GM23338 (cell line): ENCODE data around the gene ROS1. TPM values are rescaled to one million over a fixed set of nuclear protein-coding genes. Genes with fewer than 3 reads are reported as not detected.

Source experiments
- ATAC-seq: fragments of 200-7000 bp; cut with Tn5 transposase; 3 replicates; pipeline ENCODE4 v1.9.1; 2020
- DNase-seq: peaks from one replicate; pipeline ENCODE4 v3.0.0-alpha.2; 2015; ENCODE audit warnings: low spot score
- H2AFZ ChIP-seq: fragments of 200-600 bp; sonication (generic); 2 replicates; pipeline ENCODE4 v1.8.0; 2016; ENCODE audit warnings: antibody characterized with exemption, mild to moderate bottlenecking, moderate library complexity
- H3F3A ChIP-seq: fragments of 200-600 bp; sonication (generic); replicated peaks from 2 replicates; pipeline ENCODE4 v1.8.0; 2017; ENCODE audit warnings: antibody characterized with exemption, mixed run types, low read depth
- H3K27ac ChIP-seq: fragments of 200-600 bp; sonication (generic); 2 replicates; pipeline ENCODE4 v1.6.1; 2016; ENCODE audit warnings: low read depth
- H3K27me3 ChIP-seq: fragments of 200-600 bp; sonication (generic); 2 replicates; pipeline ENCODE4 v1.8.0; 2016; ENCODE audit warnings: mild to moderate bottlenecking, mixed run types, moderate library complexity; ENCODE audit not compliant: insufficient read depth
- H3K36me3 ChIP-seq: fragments of 200-600 bp; sonication (generic); 2 replicates; pipeline ENCODE4 v1.8.0; 2016; ENCODE audit warnings: mild to moderate bottlenecking; ENCODE audit not compliant: insufficient read depth
- H3K4me1 ChIP-seq: fragments of 200-600 bp; sonication (generic); 2 replicates; pipeline ENCODE4 v1.8.0; 2016; ENCODE audit warnings: mild to moderate bottlenecking, moderate library complexity; ENCODE audit not compliant: insufficient read depth
- H3K4me2 ChIP-seq: fragments of 200-600 bp; sonication (generic); 2 replicates; pipeline ENCODE4 v1.7.1; 2017; ENCODE audit warnings: mixed run types
- H3K4me3 ChIP-seq: fragments of 200-600 bp; sonication (generic); 2 replicates; pipeline ENCODE4 v1.6.1; 2016; ENCODE audit warnings: mixed run types
- H3K79me2 ChIP-seq: fragments of 200-600 bp; sonication (generic); replicated peaks from 2 replicates; pipeline ENCODE4 v1.8.0; 2017; ENCODE audit warnings: mild to moderate bottlenecking; ENCODE audit not compliant: insufficient read depth
- H3K9me2 ChIP-seq: fragments of 200-600 bp; sonication (generic); 2 replicates; pipeline ENCODE4 v1.8.0; 2017; ENCODE audit not compliant: insufficient read depth
- H4K20me1 ChIP-seq: fragments of 200-600 bp; sonication (generic); replicated peaks from 2 replicates; pipeline ENCODE4 v1.8.0; 2017; ENCODE audit warnings: mild to moderate bottlenecking; ENCODE audit not compliant: insufficient read depth
- H3K27ac Mint-ChIP-seq: 2 replicates; pipeline ENCODE4 v1.8.0; 2020; ENCODE audit warnings: inconsistent platforms, mild to moderate bottlenecking, moderate library complexity, mixed read lengths
- H3K27me3 Mint-ChIP-seq: 3 replicates; pipeline ENCODE4 v1.8.0; 2022; ENCODE audit warnings: low read depth, mild to moderate bottlenecking, moderate library complexity, mixed read lengths, inconsistent platforms; ENCODE audit not compliant: insufficient read depth, poor library complexity
- H3K36me3 Mint-ChIP-seq: 3 replicates; pipeline ENCODE4 v1.8.0; 2021; ENCODE audit warnings: low read depth, mild to moderate bottlenecking, inconsistent platforms, moderate library complexity, mixed read lengths
- H3K4me1 Mint-ChIP-seq: 3 replicates; pipeline ENCODE4 v1.8.0; 2020; ENCODE audit warnings: mild to moderate bottlenecking, inconsistent platforms, mixed read lengths
- H3K4me3 Mint-ChIP-seq: 3 replicates; pipeline ENCODE4 v1.8.0; 2021; ENCODE audit warnings: moderate library complexity, mild to moderate bottlenecking, inconsistent platforms, mixed read lengths
- H3K9me3 Mint-ChIP-seq: 3 replicates; pipeline ENCODE4 v1.8.0; 2020; ENCODE audit warnings: moderate library complexity, mild to moderate bottlenecking, inconsistent platforms, mixed read lengths
- CTCF ChIP-seq, 2 experiments: fragments of 200-600 bp in 1 of 2; sonication (generic) in 1 of 2; conservative IDR thresholded peaks; 2 replicates each; pipeline versions ENCODE4 v1.5.1 to v1.6.1; 2016 to 2017; ENCODE audit warnings: antibody characterized with exemption in 2 of 2, low read depth in 2 of 2, mild to moderate bottlenecking in 2 of 2, moderate library complexity in 1 of 2
- ETS1 ChIP-seq: IDR thresholded peaks from 2 replicates; pipeline ENCODE4 v1.6.1; 2016; ENCODE audit warnings: antibody characterized with exemption
- EZH2 ChIP-seq: fragments of 200-600 bp; sonication (generic); IDR thresholded peaks from one replicate; pipeline ENCODE4 v1.8.0; 2017; ENCODE audit warnings: antibody characterized with exemption, mild to moderate bottlenecking, low read depth; ENCODE audit not compliant: unreplicated experiment
- EZH2phosphoT487 ChIP-seq: fragments of 200-600 bp; sonication (generic); IDR thresholded peaks from one replicate; pipeline ENCODE4 v1.8.1; 2018; ENCODE audit warnings: antibody characterized with exemption; ENCODE audit not compliant: unreplicated experiment
- POLR2AphosphoS5 ChIP-seq: IDR thresholded peaks from 2 replicates; pipeline ENCODE4 v1.6.1; 2016; ENCODE audit warnings: antibody characterized with exemption, low read depth
- STAT1 ChIP-seq: IDR thresholded peaks from one replicate; pipeline ENCODE4 v1.6.1; 2016; ENCODE audit warnings: antibody characterized with exemption; ENCODE audit not compliant: unreplicated experiment
- ZNF462 ChIP-seq: fragments of 250-450 bp; sonication (Bioruptor Pico); IDR thresholded peaks from 2 replicates; pipeline ENCODE4 v1.5.0; 2020; ENCODE audit warnings: mild to moderate bottlenecking, moderate library complexity
- polyA plus RNA-seq: library from polyadenylated mRNA; unstranded; fragments of >200 nt; fragmentation: Nextera tagmentation; extraction: Ambion mirVana; gene quantifications from 2 replicates; pipeline ENCODE4 v1.2.1, GENCODE V29; 2016
- total RNA-seq: library from RNA; depleted of rRNA; stranded (reverse); fragments of >200 nt; shearing (Covaris generic); gene quantifications from 2 replicates; pipeline ENCODE4 v1.2.3, GENCODE V29; 2014

Gene ROS1
- total and polyA plus RNA-seq, 2 experiments from 2014 or later: not detected

- Histone ChIP-seq H3K27me3 (peaks cover 100% of the 10 kb centered on the region), H4K20me1 (peaks cover 19% of the 10 kb centered on the region), H3K4me1 (peaks cover 57% of the 10 kb centered on the region), H2AFZ (no peak overlapping the region), H3K4me2 (peak overlapping the region; percentile 73), H3K27ac (no peak overlapping the region), H3K9me2 (no peaks in the 10 kb centered on the region), H3K36me3 (no peaks in the 10 kb centered on the region), H3K79me2 (no peaks in the 10 kb centered on the region), H3K4me3 (peak overlapping the region; percentile 42; the same call in 1 of the 2 replicates), H3F3A (peaks cover 7% of the 10 kb centered on the region; the same call in 1 of the 2 replicates)
- H3K27me3 Mint-ChIP-seq: peaks cover 96% of the 10 kb centered on the region
- H3K27ac Mint-ChIP-seq: no peak overlapping the region
- DNase-seq (peak; percentile 91), ATAC-seq (peak; percentile 9)
- TF ChIP-seq EZH2phosphoT487 (no peak), STAT1 (no peak), POLR2AphosphoS5 (no peak), CTCF (conservative IDR thresholded peaks at IDR 0.05; ENCODE audit: low read depth in 2 of 2) (peak; percentile 68 to 86), EZH2 (peak; percentile 55), ETS1 (no peak), ZNF462 (no peak)
- no peaks in the 10 kb centered on the region for H3K36me3 Mint-ChIP-seq
- 0 out of 3 replicates have a peak, but pooled peaks cover 2% of the 10 kb centered on the region for H3K9me3 Mint-ChIP-seq
- H3K4me3 Mint-ChIP-seq: peak overlapping the region; percentile 17; the same call in 1 of the 3 replicates
- peaks cover 48% of the 10 kb centered on the region for H3K4me1 Mint-ChIP-seq
Observed at GRCh38 chr6:117267766-117268534, 157.8 kb downstream of the ROS1 start.
